Left ventricle myocardium inferior (tissue), 1 donor: Measurements from ENCODE around the gene KLHDC7B. TPM values are rescaled to one million over a fixed set of nuclear protein-coding genes. Genes with fewer than 3 reads are reported as not detected.
A peak's percentile ranks its signal among the peaks of the same experiment; 100 is the strongest.

Experiments
- DNase-seq: peaks from one replicate; pipeline ENCODE4 v3.0.0-alpha.2; 2020
- H3K27ac ChIP-seq: fragments of 200-600 bp; replicated peaks from 2 replicates; pipeline ENCODE4 v1.8.0; 2021
- H3K27me3 ChIP-seq: fragments of 200-600 bp; 2 replicates; pipeline ENCODE4 v1.8.0; 2021; ENCODE audit warnings: low read depth
- H3K36me3 ChIP-seq: fragments of 200-600 bp; 2 replicates; pipeline ENCODE4 v1.8.0; 2021
- H3K4me1 ChIP-seq: fragments of 200-600 bp; 2 replicates; pipeline ENCODE4 v1.8.0; 2021
- H3K4me3 ChIP-seq: fragments of 200-600 bp; 2 replicates; pipeline ENCODE4 v1.8.0; 2021; ENCODE audit warnings: mild to moderate bottlenecking, moderate library complexity
- H3K9me3 ChIP-seq: fragments of 200-600 bp; replicated peaks from 2 replicates; pipeline ENCODE4 v1.8.0; 2021
- CTCF ChIP-seq: fragments of 200-600 bp; IDR thresholded peaks from 2 replicates; pipeline ENCODE4 v1.8.0; 2021; ENCODE audit warnings: antibody characterized with exemption, mild to moderate bottlenecking, borderline replicate concordance
- intact Hi-C: fragments of 100-400 bp; cut with micrococcal nuclease; formaldehyde crosslinking; loops from one replicate; pipeline ENCODE4 v1.11.0; 2022
- total RNA-seq: library from RNA; stranded (reverse); fragmentation: NEBNext Ultra II Directional; extraction: Animal tissue kit (Norgen Biotek cat#: 25700); gene quantifications from one replicate; pipeline ENCODE4 v1.2.1, GENCODE V29; 2021
- donor health status: DM: no; HTN: yes; CAD: no; lungs with severe emphysema.

Gene KLHDC7B
- total RNA-seq, 1 donor from 2014 or later, result not detected

GRCh38 chr22:50571264-50572175 lies 25.8 kb downstream of the KLHDC7B start:
- no peak for TF ChIP-seq CTCF
- peaks cover 89% of the 10 kb centered on the region for H3K36me3 ChIP-seq
- peaks cover 62% of the 10 kb centered on the region for H3K4me1 ChIP-seq
- no peak overlapping the region for H3K4me3 ChIP-seq
- H3K27me3 ChIP-seq, result no peaks in the 10 kb centered on the region
- no peak for DNase-seq
- H3K27ac ChIP-seq, result no peak overlapping the region
- no peaks in the 10 kb centered on the region for H3K9me3 ChIP-seq
- intact Hi-C loops, result no loop called here

GRCh38 chr22:50572965-50573364 lies 27.3 kb downstream of the KLHDC7B start:
- TF ChIP-seq CTCF, result no peak
- Histone ChIP-seq H3K4me3 (no peak overlapping the region), H3K4me1 (peaks cover 75% of the 10 kb centered on the region), H3K9me3 (no peaks in the 10 kb centered on the region), H3K27me3 (no peaks in the 10 kb centered on the region), H3K36me3 (peaks cover 80% of the 10 kb centered on the region), H3K27ac (no peak overlapping the region)
- intact Hi-C loops, result no loop called here
- DNase-seq, result no peak

GRCh38 chr22:50573491-50574382 lies 28.0 kb downstream of the KLHDC7B start:
- intact Hi-C loops, result no loop called here
- peaks cover 83% of the 10 kb centered on the region for H3K4me1 ChIP-seq
- H3K36me3 ChIP-seq, result peaks cover 73% of the 10 kb centered on the region
- no peak for DNase-seq
- H3K27ac ChIP-seq, result no peak overlapping the region
- no peaks in the 10 kb centered on the region for H3K9me3 ChIP-seq
- H3K27me3 ChIP-seq, result no peaks in the 10 kb centered on the region
- H3K4me3 ChIP-seq, result no peak overlapping the region
- no peak for TF ChIP-seq CTCF

- no peak overlapping the region for H3K27ac ChIP-seq
- H3K27me3 ChIP-seq, result no peaks in the 10 kb centered on the region
- intact Hi-C loops, result no loop called here
- no peaks in the 10 kb centered on the region for H3K9me3 ChIP-seq
- no peak overlapping the region for H3K4me3 ChIP-seq
- peaks cover 85% of the 10 kb centered on the region for H3K4me1 ChIP-seq
- H3K36me3 ChIP-seq, result peaks cover 67% of the 10 kb centered on the region
- no peak for TF ChIP-seq CTCF
- no peak for DNase-seq
These were observed 28.7 kb downstream of the KLHDC7B start for GRCh38 chr22:50574383-50574755.

GRCh38 chr22:50575426-50575941 lies 29.8 kb downstream of the KLHDC7B start:
- Histone ChIP-seq H3K27me3 (no peaks in the 10 kb centered on the region), H3K4me3 (peak overlapping the region; percentile 73), H3K27ac (peak overlapping the region; percentile 99), H3K4me1 (peaks cover 85% of the 10 kb centered on the region), H3K36me3 (peaks cover 61% of the 10 kb centered on the region), H3K9me3 (no peaks in the 10 kb centered on the region)
- intact Hi-C loops, result no loop called here
- TF ChIP-seq CTCF, result no peak
- no peak for DNase-seq
